Upper lobe of left lung (tissue), 4 donors: ENCODE data around the gene SKIC8.

ENCODE experiments used
- CTCF ChIP-seq, 6 experiments: fragments of 450-650 bp in 4 of 6; fragments of 200-600 bp in 2 of 6; sonication (generic) in 2 of 6; IDR thresholded peaks; one replicate each; pipeline ENCODE4 v1.5.1; 2016 to 2019; ENCODE audit warnings: antibody characterized with exemption in 6 of 6
- EP300 ChIP-seq, 4 donors: sonication (generic); formaldehyde crosslinking; IDR thresholded peaks; one replicate each; pipeline ENCODE4 v1.5.1; 2017; ENCODE audit warnings: antibody characterized with exemption in 4 of 4, control low read depth in 2 of 4
- POLR2A ChIP-seq, 4 donors: fragments of 450-650 bp; IDR thresholded peaks; one replicate each; pipeline ENCODE4 v1.5.1; 2016 to 2017; ENCODE audit warnings: antibody characterized with exemption in 4 of 4, mild to moderate bottlenecking in 2 of 4
- POLR2AphosphoS5 ChIP-seq, 2 donors: sonication (generic); formaldehyde crosslinking; IDR thresholded peaks; one replicate each; pipeline ENCODE4 v1.5.1; 2017; ENCODE audit warnings: antibody characterized with exemption in 2 of 2

- no peak for TF ChIP-seq EP300 (IDR thresholded peaks at IDR 0.05)
- TF ChIP-seq CTCF (IDR thresholded peaks at IDR 0.05) = no peak
- no peak for TF ChIP-seq POLR2AphosphoS5 (IDR thresholded peaks at IDR 0.05)
- TF ChIP-seq POLR2A (IDR thresholded peaks at IDR 0.05) = no peak
These were observed 35.4 kb upstream of the SKIC8 start for GRCh38 chr15:78334845-78335244.
